Measurements from ENCODE around the gene SPATS1.

The SPATS1 gene

GRCh38 chr6:44302856-44303255 is 39.6 kb upstream of the SPATS1 start:
- Histone ChIP-seq H3K9ac (ENCODE audit: low read depth, low read length) (no peak overlapping the region), H3K4me3 (ENCODE audit: low read length) (no peak overlapping the region), H3K4me1 (ENCODE audit: control insufficient read depth, insufficient read depth, low read length) (no peaks in the 10 kb centered on the region), H3K27me3 (ENCODE audit: control insufficient read depth, insufficient read depth, low read length) (peaks cover 12% of the 10 kb centered on the region), H3K36me3 (ENCODE audit: insufficient read depth, low read length) (peaks cover 70% of the 10 kb centered on the region), H3K9me3 (replicated peaks; ENCODE audit: low read length) (no peaks in the 10 kb centered on the region), H3K4me2 (ENCODE audit: low read length) (no peak overlapping the region)

GRCh38 chr6:44303842-44304241 is 38.6 kb upstream of the SPATS1 start:
- no peak overlapping the region for H3K4me3 ChIP-seq (ENCODE audit: low read length)

GRCh38 chr6:44304282-44305199 is 37.9 kb upstream of the SPATS1 start:
- Histone ChIP-seq H3K9me3 (replicated peaks; ENCODE audit: low read length) (no peaks in the 10 kb centered on the region), H3K4me3 (ENCODE audit: low read length) (no peak overlapping the region), H3K4me1 (ENCODE audit: control insufficient read depth, insufficient read depth, low read length) (no peaks in the 10 kb centered on the region), H3K9ac (ENCODE audit: low read depth, low read length) (no peak overlapping the region), H3K4me2 (ENCODE audit: low read length) (no peak overlapping the region), H3K36me3 (ENCODE audit: insufficient read depth, low read length) (peaks cover 81% of the 10 kb centered on the region), H3K27me3 (ENCODE audit: control insufficient read depth, insufficient read depth, low read length) (no peaks in the 10 kb centered on the region)

More at GRCh38 chr6:44303842-44304241, 38.6 kb upstream of the SPATS1 start:
- Histone ChIP-seq H3K9me3 (replicated peaks; ENCODE audit: low read length) (no peaks in the 10 kb centered on the region), H3K36me3 (ENCODE audit: insufficient read depth, low read length) (peaks cover 74% of the 10 kb centered on the region), H3K27me3 (ENCODE audit: control insufficient read depth, insufficient read depth, low read length) (peaks cover 2% of the 10 kb centered on the region), H3K4me2 (ENCODE audit: low read length) (no peak overlapping the region), H3K9ac (ENCODE audit: low read depth, low read length) (no peak overlapping the region), H3K4me1 (ENCODE audit: control insufficient read depth, insufficient read depth, low read length) (no peaks in the 10 kb centered on the region)

GRCh38 chr6:44305200-44305725 is 37.2 kb upstream of the SPATS1 start:
- H3K27me3 ChIP-seq (ENCODE audit: control insufficient read depth, insufficient read depth, low read length) = no peaks in the 10 kb centered on the region
- no peak overlapping the region for H3K4me2 ChIP-seq (ENCODE audit: low read length)
- no peak overlapping the region for H3K4me3 ChIP-seq (ENCODE audit: low read length)
- peaks cover 86% of the 10 kb centered on the region for H3K36me3 ChIP-seq (ENCODE audit: insufficient read depth, low read length)
- no peaks in the 10 kb centered on the region for H3K4me1 ChIP-seq (ENCODE audit: control insufficient read depth, insufficient read depth, low read length)
- no peak overlapping the region for H3K9ac ChIP-seq (ENCODE audit: low read depth, low read length)
- no peaks in the 10 kb centered on the region for H3K9me3 ChIP-seq (replicated peaks; ENCODE audit: low read length)

- Histone ChIP-seq H3K4me1 (ENCODE audit: control insufficient read depth, insufficient read depth, low read length) (no peaks in the 10 kb centered on the region), H3K4me3 (ENCODE audit: low read length) (no peak overlapping the region), H3K27me3 (ENCODE audit: control insufficient read depth, insufficient read depth, low read length) (no peaks in the 10 kb centered on the region), H3K4me2 (ENCODE audit: low read length) (no peak overlapping the region), H3K36me3 (ENCODE audit: insufficient read depth, low read length) (peaks cover 88% of the 10 kb centered on the region), H3K9ac (ENCODE audit: low read depth, low read length) (no peak overlapping the region), H3K9me3 (replicated peaks; ENCODE audit: low read length) (no peaks in the 10 kb centered on the region)
Observed at GRCh38 chr6:44306710-44307109, 35.7 kb upstream of the SPATS1 start.

- no peaks in the 10 kb centered on the region for H3K27me3 ChIP-seq (ENCODE audit: control insufficient read depth, insufficient read depth, low read length)
- no peaks in the 10 kb centered on the region for H3K9me3 ChIP-seq (replicated peaks; ENCODE audit: low read length)
- H3K4me2 ChIP-seq (ENCODE audit: low read length) = no peak overlapping the region
- peaks cover 83% of the 10 kb centered on the region for H3K36me3 ChIP-seq (ENCODE audit: insufficient read depth, low read length)
- peaks cover 5% of the 10 kb centered on the region for H3K4me1 ChIP-seq (ENCODE audit: control insufficient read depth, insufficient read depth, low read length)
- H3K9ac ChIP-seq (ENCODE audit: low read depth, low read length) = no peak overlapping the region
- H3K4me3 ChIP-seq (ENCODE audit: low read length) = no peak overlapping the region
Observed at GRCh38 chr6:44307217-44307616, 35.2 kb upstream of the SPATS1 start.

GRCh38 chr6:44309092-44309491 is 33.4 kb upstream of the SPATS1 start:
- Histone ChIP-seq H3K9me3 (replicated peaks; ENCODE audit: low read length) (no peaks in the 10 kb centered on the region), H3K4me3 (ENCODE audit: low read length) (no peak overlapping the region), H3K9ac (ENCODE audit: low read depth, low read length) (no peak overlapping the region), H3K27me3 (ENCODE audit: control insufficient read depth, insufficient read depth, low read length) (no peaks in the 10 kb centered on the region), H3K36me3 (ENCODE audit: insufficient read depth, low read length) (peaks cover 64% of the 10 kb centered on the region), H3K4me1 (ENCODE audit: control insufficient read depth, insufficient read depth, low read length) (peaks cover 8% of the 10 kb centered on the region), H3K4me2 (ENCODE audit: low read length) (no peak overlapping the region)

GRCh38 chr6:44309631-44310030 is 32.8 kb upstream of the SPATS1 start:
- peaks cover 59% of the 10 kb centered on the region for H3K36me3 ChIP-seq (ENCODE audit: insufficient read depth, low read length)
- no peak overlapping the region for H3K4me3 ChIP-seq (ENCODE audit: low read length)
- peaks cover 8% of the 10 kb centered on the region for H3K4me1 ChIP-seq (ENCODE audit: control insufficient read depth, insufficient read depth, low read length)
- H3K4me2 ChIP-seq (ENCODE audit: low read length) = no peak overlapping the region
- H3K9ac ChIP-seq (ENCODE audit: low read depth, low read length) = no peak overlapping the region
- H3K27me3 ChIP-seq (ENCODE audit: control insufficient read depth, insufficient read depth, low read length) = no peaks in the 10 kb centered on the region
- no peaks in the 10 kb centered on the region for H3K9me3 ChIP-seq (replicated peaks; ENCODE audit: low read length)

GRCh38 chr6:44310241-44310640 is 32.2 kb upstream of the SPATS1 start:
- peaks cover 54% of the 10 kb centered on the region for H3K36me3 ChIP-seq (ENCODE audit: insufficient read depth, low read length)
- peaks cover 8% of the 10 kb centered on the region for H3K4me1 ChIP-seq (ENCODE audit: control insufficient read depth, insufficient read depth, low read length)

GRCh38 chr6:44311304-44311703 is 31.1 kb upstream of the SPATS1 start:
- H3K27me3 ChIP-seq (ENCODE audit: control insufficient read depth, insufficient read depth, low read length) = peaks cover 9% of the 10 kb centered on the region
- H3K9ac ChIP-seq (ENCODE audit: low read depth, low read length) = no peak overlapping the region
- H3K4me1 ChIP-seq (ENCODE audit: control insufficient read depth, insufficient read depth, low read length) = peaks cover 8% of the 10 kb centered on the region
- no peak overlapping the region for H3K4me3 ChIP-seq (ENCODE audit: low read length)
- no peak overlapping the region for H3K4me2 ChIP-seq (ENCODE audit: low read length)
- H3K9me3 ChIP-seq (replicated peaks; ENCODE audit: low read length) = no peaks in the 10 kb centered on the region
- peaks cover 44% of the 10 kb centered on the region for H3K36me3 ChIP-seq (ENCODE audit: insufficient read depth, low read length)

More at GRCh38 chr6:44310241-44310640, 32.2 kb upstream of the SPATS1 start:
- Histone ChIP-seq H3K4me2 (ENCODE audit: low read length) (no peak overlapping the region), H3K9ac (ENCODE audit: low read depth, low read length) (no peak overlapping the region), H3K9me3 (replicated peaks; ENCODE audit: low read length) (no peaks in the 10 kb centered on the region), H3K4me3 (ENCODE audit: low read length) (no peak overlapping the region), H3K27me3 (ENCODE audit: control insufficient read depth, insufficient read depth, low read length) (no peaks in the 10 kb centered on the region)

GRCh38 chr6:44311767-44312166 is 30.7 kb upstream of the SPATS1 start:
- no peaks in the 10 kb centered on the region for H3K9me3 ChIP-seq (replicated peaks; ENCODE audit: low read length)
- no peak overlapping the region for H3K9ac ChIP-seq (ENCODE audit: low read depth, low read length)
- peak overlapping the region; percentile 85 for H3K4me2 ChIP-seq (ENCODE audit: low read length)
- peaks cover 12% of the 10 kb centered on the region for H3K27me3 ChIP-seq (ENCODE audit: control insufficient read depth, insufficient read depth, low read length)
- peaks cover 8% of the 10 kb centered on the region for H3K4me1 ChIP-seq (ENCODE audit: control insufficient read depth, insufficient read depth, low read length)
- H3K36me3 ChIP-seq (ENCODE audit: insufficient read depth, low read length) = peaks cover 40% of the 10 kb centered on the region
- no peak overlapping the region for H3K4me3 ChIP-seq (ENCODE audit: low read length)
